Measurements from ENCODE around the gene RAPGEF6. TPM values are rescaled to one million over a fixed set of nuclear protein-coding genes. Genes with fewer than 3 reads are reported as not detected.

RAPGEF6 gene
- total and polyA plus RNA-seq, 2 experiments from 2014 or later: 6.9 to 8.6 TPM

- Histone ChIP-seq H3K9me3 (ENCODE audit: low read depth) (no peaks in the 10 kb centered on the region), H3K4me3 (no peak overlapping the region), H3K36me3 (ENCODE audit: low read depth) (peaks cover 40% of the 10 kb centered on the region; the same call in 1 of the 2 replicates), H3F3A (ENCODE audit: insufficient read depth) (no peaks in the 10 kb centered on the region), H4K20me1 (ENCODE audit: insufficient read depth) (no peaks in the 10 kb centered on the region), H3K4me2 (ENCODE audit: unreplicated experiment) (no peak overlapping the region), H3K79me2 (ENCODE audit: insufficient read depth) (no peaks in the 10 kb centered on the region), H2AFZ (no peak overlapping the region), H3K27ac (no peak overlapping the region), H3K4me1 (ENCODE audit: insufficient read depth) (no peaks in the 10 kb centered on the region), H3K9me2 (ENCODE audit: insufficient read depth) (no peaks in the 10 kb centered on the region), H3K27me3 (replicated peaks; ENCODE audit: insufficient read depth) (no peaks in the 10 kb centered on the region), H3K9ac (no peak overlapping the region)
- no peak for DNase-seq
- 98 to 100% methylated on average over 4 of the region's 4 CpGs for WGBS, 2 experiments (ENCODE audit: low coverage in 1 of 2, low lambda C conversion rate in 2 of 2, missing lambda C conversion rate in 2 of 2)
- in situ Hi-C loops (cut with MboI): no loop called here
- TF ChIP-seq EZH2phosphoT487 (IDR thresholded peaks at IDR 0.05; ENCODE audit: insufficient read depth, low read depth): no peak
Observed at GRCh38 chr5:131394128-131394527, 240.9 kb downstream of the RAPGEF6 start.

DNA sequence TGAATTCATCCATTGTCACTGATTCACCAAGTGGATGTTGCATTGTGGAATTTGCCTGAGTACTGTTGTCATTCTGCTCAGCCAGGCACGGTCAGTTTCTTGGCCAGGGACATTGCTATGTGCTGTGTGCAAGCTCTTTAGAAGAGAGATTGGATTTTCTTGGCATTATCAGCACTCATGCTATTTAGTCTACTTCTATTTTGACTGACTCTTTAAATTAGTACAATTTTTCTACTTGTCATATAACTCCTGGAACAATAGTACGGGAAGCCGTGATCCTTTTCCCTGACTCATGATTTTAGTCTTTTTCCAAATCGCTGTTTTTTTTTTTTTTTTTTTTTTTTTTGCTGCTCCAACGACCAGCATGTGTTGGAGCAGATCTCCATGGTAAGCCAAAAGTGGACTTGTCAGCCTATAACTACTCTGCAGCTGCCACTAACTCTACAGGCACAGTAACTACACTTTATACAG lies 241.5 kb downstream of the RAPGEF6 start:
- no peak for DNase-seq
- Histone ChIP-seq H3K27me3 (replicated peaks; ENCODE audit: insufficient read depth) (no peaks in the 10 kb centered on the region), H3K4me3 (no peak overlapping the region), H3K9me2 (ENCODE audit: insufficient read depth) (no peaks in the 10 kb centered on the region), H3K4me1 (ENCODE audit: insufficient read depth) (no peaks in the 10 kb centered on the region), H3K27ac (no peak overlapping the region), H3K9ac (no peak overlapping the region), H3K9me3 (ENCODE audit: low read depth) (no peaks in the 10 kb centered on the region), H4K20me1 (ENCODE audit: insufficient read depth) (no peaks in the 10 kb centered on the region), H3K36me3 (ENCODE audit: low read depth) (peaks cover 38% of the 10 kb centered on the region; the same call in 1 of the 2 replicates), H3F3A (ENCODE audit: insufficient read depth) (no peaks in the 10 kb centered on the region), H3K4me2 (ENCODE audit: unreplicated experiment) (no peak overlapping the region), H2AFZ (no peak overlapping the region), H3K79me2 (ENCODE audit: insufficient read depth) (no peaks in the 10 kb centered on the region)
- in situ Hi-C loops (cut with MboI): no loop called here
- 81 to 85% methylated on average over 5 of the region's 5 CpGs for WGBS, 2 experiments (ENCODE audit: low coverage in 1 of 2, low lambda C conversion rate in 2 of 2, missing lambda C conversion rate in 2 of 2)
- TF ChIP-seq EZH2 (IDR thresholded peaks at IDR 0.05; ENCODE audit: insufficient read depth, poor library complexity, severe bottlenecking) (no peak), EZH2phosphoT487 (IDR thresholded peaks at IDR 0.05; ENCODE audit: insufficient read depth, low read depth) (no peak)

- Histone ChIP-seq H3K27me3 (replicated peaks; ENCODE audit: insufficient read depth) (no peaks in the 10 kb centered on the region), H3K4me3 (no peak overlapping the region), H3F3A (ENCODE audit: insufficient read depth) (no peaks in the 10 kb centered on the region), H3K4me1 (ENCODE audit: insufficient read depth) (no peaks in the 10 kb centered on the region), H3K4me2 (ENCODE audit: unreplicated experiment) (no peak overlapping the region), H4K20me1 (ENCODE audit: insufficient read depth) (no peaks in the 10 kb centered on the region), H3K9me2 (ENCODE audit: insufficient read depth) (no peaks in the 10 kb centered on the region), H3K9me3 (ENCODE audit: low read depth) (no peaks in the 10 kb centered on the region), H3K79me2 (ENCODE audit: insufficient read depth) (no peaks in the 10 kb centered on the region), H3K27ac (no peak overlapping the region), H3K36me3 (ENCODE audit: low read depth) (peaks cover 37% of the 10 kb centered on the region; the same call in 1 of the 2 replicates), H2AFZ (no peak overlapping the region), H3K9ac (no peak overlapping the region)
- no peak for DNase-seq
- in situ Hi-C loops (cut with MboI): no loop called here
- no peak for TF ChIP-seq EZH2 (IDR thresholded peaks at IDR 0.05; ENCODE audit: insufficient read depth, poor library complexity, severe bottlenecking)
- TF ChIP-seq EZH2phosphoT487 (IDR thresholded peaks at IDR 0.05; ENCODE audit: insufficient read depth, low read depth): no peak
- 95% methylated on average over 5 of the region's 5 CpGs for WGBS, 2 experiments (ENCODE audit: low coverage in 1 of 2, low lambda C conversion rate in 2 of 2, missing lambda C conversion rate in 2 of 2)
Observed at GRCh38 chr5:131392466-131393095, 242.4 kb downstream of the RAPGEF6 start.

- Histone ChIP-seq H3K36me3 (ENCODE audit: low read depth) (peaks cover 15% of the 10 kb centered on the region; the same call in 1 of the 2 replicates), H3K27ac (no peak overlapping the region), H3K9ac (no peak overlapping the region), H3K27me3 (replicated peaks; ENCODE audit: insufficient read depth) (no peaks in the 10 kb centered on the region), H3K4me2 (ENCODE audit: unreplicated experiment) (no peak overlapping the region), H3K4me1 (ENCODE audit: insufficient read depth) (no peaks in the 10 kb centered on the region), H3K4me3 (no peak overlapping the region), H3K9me3 (ENCODE audit: low read depth) (no peaks in the 10 kb centered on the region), H3K79me2 (ENCODE audit: insufficient read depth) (no peaks in the 10 kb centered on the region; the same call in 1 of the 2 replicates), H3F3A (ENCODE audit: insufficient read depth) (no peaks in the 10 kb centered on the region), H4K20me1 (ENCODE audit: insufficient read depth) (no peaks in the 10 kb centered on the region), H2AFZ (no peak overlapping the region), H3K9me2 (ENCODE audit: insufficient read depth) (no peaks in the 10 kb centered on the region)
- 93 to 95% methylated on average over 1 of the region's 1 CpG for WGBS, 2 experiments (ENCODE audit: low coverage in 1 of 2, low lambda C conversion rate in 2 of 2, missing lambda C conversion rate in 2 of 2)
- TF ChIP-seq EZH2phosphoT487 (IDR thresholded peaks at IDR 0.05; ENCODE audit: insufficient read depth, low read depth) (no peak), EZH2 (IDR thresholded peaks at IDR 0.05; ENCODE audit: insufficient read depth, poor library complexity, severe bottlenecking) (no peak)
- in situ Hi-C loops (cut with MboI): loop anchor here (10.0 kb wide), 1 partner anchor 225 kb away; the partner anchor contains the start of gene HINT1
- no peak for DNase-seq
Observed at GRCh38 chr5:131389869-131390265, 245.2 kb downstream of the RAPGEF6 start.

Measured in GM23248 (cell line).